Fibroblast of lung (primary cell): ENCODE results near the gene GRHL1. TPM values are rescaled to one million over a fixed set of nuclear protein-coding genes. Genes with fewer than 3 reads are reported as not detected.

ENCODE experiments used
- DNase-seq, 2 donors: peaks; one replicate each; pipeline versions ENCODE4 v3.0.0 to v3.0.0-alpha.2; 2010; ENCODE audit warnings: low read depth in 2 of 2
- H2AFZ ChIP-seq: 2 replicates; pipeline ENCODE4 v1.5.1; 2012; ENCODE audit warnings: low read length, control low read depth, inconsistent platforms
- H3K27ac ChIP-seq: 2 replicates; pipeline ENCODE4 v1.5.1; 2011; ENCODE audit warnings: low read length, control low read depth; ENCODE audit not compliant: insufficient read depth
- H3K27me3 ChIP-seq: 2 replicates; pipeline ENCODE4 v1.5.1; 2011; ENCODE audit warnings: mild to moderate bottlenecking, low read length; ENCODE audit not compliant: control insufficient read depth, insufficient read depth
- H3K36me3 ChIP-seq: 2 replicates; pipeline ENCODE4 v1.5.1; 2011; ENCODE audit warnings: low read length; ENCODE audit not compliant: control insufficient read depth, insufficient read depth
- H3K4me1 ChIP-seq: 2 replicates; pipeline ENCODE4 v1.5.1; 2011; ENCODE audit warnings: low read length; ENCODE audit not compliant: control insufficient read depth, insufficient read depth; ENCODE audit errors: extremely low read depth
- H3K4me2 ChIP-seq: 2 replicates; pipeline ENCODE4 v1.5.1; 2011; ENCODE audit warnings: low read length, control low read depth; ENCODE audit not compliant: insufficient read depth; ENCODE audit errors: extremely low read depth
- H3K4me3 ChIP-seq, 4 experiments: fragments of 200-600 bp in 1 of 4; sonication (generic) in 1 of 4; replicated peaks in 1 of 4; 2 replicates each; pipeline ENCODE4 v1.5.1; 2011 to 2016; ENCODE audit warnings: low read length in 4 of 4, low read depth in 3 of 4, mild to moderate bottlenecking in 3 of 4, control low read depth in 2 of 4, inconsistent platforms in 1 of 4, mixed read lengths in 1 of 4; ENCODE audit not compliant: insufficient read depth in 1 of 4; ENCODE audit errors: control extremely low read depth in 1 of 4
- H3K79me2 ChIP-seq: 2 replicates; pipeline ENCODE4 v1.5.1; 2012; ENCODE audit warnings: mild to moderate bottlenecking, low read length, inconsistent platforms; ENCODE audit not compliant: control insufficient read depth, insufficient read depth
- H3K9ac ChIP-seq: 2 replicates; pipeline ENCODE4 v1.5.1; 2011; ENCODE audit warnings: mild to moderate bottlenecking, low read length, control low read depth; ENCODE audit not compliant: insufficient read depth
- H3K9me3 ChIP-seq: 2 replicates; pipeline ENCODE4 v1.5.1; 2012; ENCODE audit warnings: low read depth, low read length; ENCODE audit not compliant: control insufficient read depth, insufficient read depth
- H4K20me1 ChIP-seq: 2 replicates; pipeline ENCODE4 v1.5.1; 2011; ENCODE audit warnings: low read length; ENCODE audit not compliant: control insufficient read depth, insufficient read depth; ENCODE audit errors: extremely low read depth
- EZH2 ChIP-seq: IDR thresholded peaks from 2 replicates; pipeline ENCODE4 v1.5.1; 2012; ENCODE audit warnings: low read length, control low read depth, mild to moderate bottlenecking; ENCODE audit errors: missing control alignments
- polyA plus RNA-seq, 2 donors: library from polyadenylated mRNA; depleted of rRNA in 1 of 2; stranded (reverse) in 1 of 2; unstranded in 1 of 2; fragments of >200 nt; gene quantifications; 2 replicates each; pipeline ENCODE4 v1.2.1, GENCODE V29; 2011 to 2012; ENCODE audit warnings: missing spikeins in 1 of 2
- total RNA-seq: library from RNA; depleted of rRNA; stranded (reverse); fragments of >200 nt; gene quantifications from 2 replicates; pipeline ENCODE4 v1.2.1, GENCODE V29; 2014
- TF ChIP-seq, protein P1 (sequence below), 2 donors: IDR thresholded peaks in 1 of 2; conservative IDR thresholded peaks in 1 of 2; 1 replicate in 1 of 2; 2 replicates in 1 of 2; pipeline ENCODE4 v1.5.1; 2011 to 2012; ENCODE audit warnings: low read length in 2 of 2, control low read depth in 1 of 2, inconsistent platforms in 1 of 2, low read depth in 1 of 2, mild to moderate bottlenecking in 1 of 2

The GRHL1 gene
- total and polyA plus RNA-seq, 2 donors (not counting 1 experiment from before 2014, with no cell fraction given) = 0.65 to 0.99 TPM

DNA sequence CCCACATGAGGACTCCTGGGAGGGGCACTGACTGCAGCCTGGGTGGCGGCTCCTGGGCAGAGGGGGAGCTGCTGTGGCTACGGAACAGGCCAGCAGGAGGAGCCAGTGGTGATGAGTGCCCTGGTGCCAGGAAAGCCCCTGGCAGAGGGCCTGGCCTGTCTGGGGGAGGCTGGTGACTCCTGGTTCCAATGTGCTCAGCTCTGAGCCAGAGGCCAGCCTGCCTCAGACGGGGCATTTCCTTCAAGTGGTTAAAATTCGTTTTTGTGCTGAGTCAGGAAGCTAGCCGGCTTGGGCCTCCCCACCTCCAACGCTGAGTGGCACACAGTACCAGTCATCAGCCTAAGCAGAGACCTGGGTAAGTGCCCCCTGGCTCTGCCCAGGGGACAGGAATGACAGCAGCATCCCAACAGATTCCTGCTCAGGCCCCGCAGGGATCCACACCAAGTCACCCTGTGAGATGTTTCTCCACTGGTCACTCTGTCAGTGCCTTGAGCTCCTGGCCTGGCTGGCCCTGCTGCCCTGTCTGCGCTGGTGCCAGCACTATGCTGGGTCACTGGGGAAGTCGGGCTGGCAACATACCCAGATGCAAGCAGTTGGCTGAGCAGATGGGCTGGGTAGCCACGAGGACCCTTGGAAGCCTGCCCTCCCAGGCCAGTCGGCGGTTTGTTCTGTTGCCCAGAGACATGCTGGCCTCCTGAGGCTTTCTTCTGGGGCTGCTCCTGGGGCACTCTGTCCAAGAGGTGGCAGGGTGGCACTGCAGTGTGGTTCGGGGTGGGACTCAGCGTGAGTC is 84.8 kb downstream of the GRHL1 start:
- Histone ChIP-seq H3K9me3 (no peaks in the 10 kb centered on the region), H2AFZ (no peak overlapping the region), H3K4me3 (no peak overlapping the region), H3K27ac (no peak overlapping the region), H3K4me2 (no peak overlapping the region), H4K20me1 (no peaks in the 10 kb centered on the region), H3K27me3 (peaks cover 2% of the 10 kb centered on the region), H3K9ac (no peak overlapping the region), H3K4me1 (peaks cover 7% of the 10 kb centered on the region), H3K36me3 (no peaks in the 10 kb centered on the region), H3K79me2 (no peaks in the 10 kb centered on the region)
- peak; percentile 50 to 60 for DNase-seq
- TF ChIP-seq, protein P1, sequence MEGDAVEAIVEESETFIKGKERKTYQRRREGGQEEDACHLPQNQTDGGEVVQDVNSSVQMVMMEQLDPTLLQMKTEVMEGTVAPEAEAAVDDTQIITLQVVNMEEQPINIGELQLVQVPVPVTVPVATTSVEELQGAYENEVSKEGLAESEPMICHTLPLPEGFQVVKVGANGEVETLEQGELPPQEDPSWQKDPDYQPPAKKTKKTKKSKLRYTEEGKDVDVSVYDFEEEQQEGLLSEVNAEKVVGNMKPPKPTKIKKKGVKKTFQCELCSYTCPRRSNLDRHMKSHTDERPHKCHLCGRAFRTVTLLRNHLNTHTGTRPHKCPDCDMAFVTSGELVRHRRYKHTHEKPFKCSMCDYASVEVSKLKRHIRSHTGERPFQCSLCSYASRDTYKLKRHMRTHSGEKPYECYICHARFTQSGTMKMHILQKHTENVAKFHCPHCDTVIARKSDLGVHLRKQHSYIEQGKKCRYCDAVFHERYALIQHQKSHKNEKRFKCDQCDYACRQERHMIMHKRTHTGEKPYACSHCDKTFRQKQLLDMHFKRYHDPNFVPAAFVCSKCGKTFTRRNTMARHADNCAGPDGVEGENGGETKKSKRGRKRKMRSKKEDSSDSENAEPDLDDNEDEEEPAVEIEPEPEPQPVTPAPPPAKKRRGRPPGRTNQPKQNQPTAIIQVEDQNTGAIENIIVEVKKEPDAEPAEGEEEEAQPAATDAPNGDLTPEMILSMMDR (conservative IDR thresholded peaks at IDR 0.05 in 1 of 2, IDR thresholded peaks at IDR 0.05 in 1 of 2; ENCODE audit: low read depth in 1 of 2, low read length in 2 of 2) = peak; percentile 40 to 53
- TF ChIP-seq EZH2 = no peak

DNA sequence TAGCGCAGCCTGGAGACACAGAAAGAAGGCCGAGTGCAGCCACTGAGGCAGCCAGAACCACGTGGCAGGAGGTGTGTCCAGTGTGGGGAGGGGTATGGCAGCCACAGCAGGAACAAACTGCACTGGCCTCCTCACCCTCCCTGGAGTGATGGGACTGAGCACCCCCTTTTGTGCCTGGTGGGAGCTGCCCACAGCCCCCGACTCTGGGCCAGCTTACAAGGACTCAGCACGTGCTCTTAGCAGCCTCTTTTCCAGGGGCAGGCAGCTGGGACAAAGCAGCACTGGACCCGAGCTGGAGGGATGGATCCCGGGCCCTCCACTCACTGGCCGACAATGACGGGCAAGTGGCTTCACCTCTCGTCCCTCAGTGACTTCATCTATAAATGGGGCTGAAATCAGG is 86.6 kb downstream of the GRHL1 start:
- no peak for TF ChIP-seq EZH2
- TF ChIP-seq, protein P1 (conservative IDR thresholded peaks at IDR 0.05 in 1 of 2, IDR thresholded peaks at IDR 0.05 in 1 of 2; ENCODE audit: low read depth in 1 of 2, low read length in 2 of 2) = no peak

DNA sequence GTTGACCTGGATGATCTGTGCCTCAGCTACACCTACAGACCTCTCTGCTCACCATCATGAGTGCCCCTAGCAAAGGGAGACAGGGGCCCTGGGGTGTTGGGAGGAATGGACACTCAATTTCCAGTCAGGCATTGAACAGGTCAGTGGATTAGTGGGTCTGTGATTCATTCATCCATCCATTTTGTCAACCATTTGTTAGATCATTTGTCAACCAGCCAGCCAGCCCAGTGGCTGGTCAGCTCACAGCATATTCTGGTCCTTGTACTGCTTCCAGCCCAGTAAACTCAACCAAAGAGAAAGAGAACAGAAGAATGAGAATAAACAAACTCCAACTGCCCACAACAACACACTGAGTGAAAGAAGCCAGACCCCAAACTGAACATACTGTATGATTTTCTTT is 87.2 kb downstream of the GRHL1 start:
- H3K9ac ChIP-seq = no peak overlapping the region
- H3K4me2 ChIP-seq = no peak overlapping the region
- DNase-seq = no peak
- no peaks in the 10 kb centered on the region for H4K20me1 ChIP-seq
- H3K4me1 ChIP-seq = peaks cover 10% of the 10 kb centered on the region
- H2AFZ ChIP-seq = no peak overlapping the region
- H3K9me3 ChIP-seq = no peaks in the 10 kb centered on the region
- no peak overlapping the region for H3K4me3 ChIP-seq
- TF ChIP-seq, protein P1 (conservative IDR thresholded peaks at IDR 0.05 in 1 of 2, IDR thresholded peaks at IDR 0.05 in 1 of 2; ENCODE audit: low read depth in 1 of 2, low read length in 2 of 2) = no peak
- TF ChIP-seq EZH2 = no peak
- H3K27me3 ChIP-seq = peaks cover 2% of the 10 kb centered on the region
- H3K36me3 ChIP-seq = no peaks in the 10 kb centered on the region
- H3K79me2 ChIP-seq = no peaks in the 10 kb centered on the region
- no peak overlapping the region for H3K27ac ChIP-seq

More for the DNA sequence above, 86.6 kb downstream of the GRHL1 start:
- Histone ChIP-seq H4K20me1 (no peaks in the 10 kb centered on the region), H3K4me3 (no peak overlapping the region), H3K4me1 (peaks cover 10% of the 10 kb centered on the region), H3K36me3 (no peaks in the 10 kb centered on the region), H3K9ac (no peak overlapping the region), H3K27me3 (peaks cover 2% of the 10 kb centered on the region), H3K4me2 (no peak overlapping the region), H3K9me3 (no peaks in the 10 kb centered on the region), H2AFZ (no peak overlapping the region), H3K79me2 (no peaks in the 10 kb centered on the region), H3K27ac (no peak overlapping the region)
- no peak for DNase-seq
